ENCODE measurements around the gene TESK2.

GRCh38 chr1:45478121-45478814, 12.7 kb downstream of the TESK2 start:
- TF ChIP-seq CTCF (conservative IDR thresholded peaks at IDR 0.05) (no peak), EZH2 (IDR thresholded peaks at IDR 0.05; ENCODE audit: low read depth) (no peak)

Data from PC-9 (cell line).